ENCODE data around the gene NCAM1.
"Not testable (repeated sequence)": the region's sequence is repeated elsewhere in the genome, so short reads cannot be mapped to it uniquely, and the experiment has no call there.

The NCAM1 gene

DNA sequence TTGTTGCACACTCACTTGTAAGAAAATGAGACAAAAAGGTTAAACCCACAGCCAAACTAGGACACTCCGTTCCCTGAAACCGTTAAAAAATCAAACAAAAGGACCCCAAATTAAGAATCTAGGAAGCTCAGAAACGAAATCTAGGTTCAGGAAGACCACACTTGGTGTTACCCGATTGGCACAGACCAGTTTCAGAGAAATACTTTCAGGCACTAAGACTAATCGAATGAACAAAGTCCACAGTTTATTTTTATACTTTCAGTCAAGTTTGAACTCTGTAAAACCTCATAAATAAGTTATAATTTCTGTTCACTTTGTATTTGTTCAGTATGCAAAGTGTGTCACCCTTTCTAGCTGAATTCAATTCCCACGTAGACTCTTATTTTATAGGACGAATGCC, 314.4 kb downstream of the NCAM1 start:
- DNase-seq (ENCODE audit: low spot score): no peak

DNA sequence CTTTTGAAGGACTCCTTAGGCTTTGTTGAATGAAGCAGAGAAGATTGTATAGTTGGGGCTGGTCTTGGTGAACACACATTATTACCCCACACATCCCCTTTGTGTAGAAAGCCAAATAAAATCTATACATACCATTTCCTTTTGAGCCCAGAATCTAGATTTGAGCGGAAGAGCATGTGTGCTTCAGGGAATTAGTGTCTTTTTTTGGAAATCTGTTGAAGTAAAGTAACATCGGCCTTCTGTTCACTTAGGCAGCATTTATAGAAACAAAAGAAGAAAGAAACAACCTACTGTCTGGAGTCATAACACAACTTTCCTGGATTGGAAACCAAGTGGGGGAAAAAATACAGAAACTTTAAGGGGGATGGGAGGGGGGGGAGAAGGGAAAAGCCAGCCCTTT, 315.2 kb downstream of the NCAM1 start:
- DNase-seq (ENCODE audit: low spot score): no peak

DNA sequence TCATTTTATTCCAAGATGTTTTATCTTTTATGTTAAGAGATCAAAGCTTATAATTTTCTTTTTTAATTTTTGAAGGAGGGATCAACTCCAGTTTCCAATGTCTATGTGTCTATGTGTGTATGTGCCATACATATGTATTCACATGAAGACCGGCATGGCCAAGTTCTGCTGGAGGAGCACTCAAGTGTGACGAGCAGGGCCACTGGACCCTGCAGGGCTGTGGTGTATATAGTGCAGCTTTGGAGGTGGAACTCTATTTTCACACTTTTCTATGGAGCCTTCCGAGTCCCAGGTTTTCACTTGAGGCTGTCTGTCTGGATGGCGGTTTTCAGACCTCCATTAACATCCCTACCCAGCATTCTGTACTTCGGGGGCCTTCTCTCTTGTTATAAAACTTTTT, 316.7 kb downstream of the NCAM1 start:
- no peak for DNase-seq (ENCODE audit: low spot score)

DNA sequence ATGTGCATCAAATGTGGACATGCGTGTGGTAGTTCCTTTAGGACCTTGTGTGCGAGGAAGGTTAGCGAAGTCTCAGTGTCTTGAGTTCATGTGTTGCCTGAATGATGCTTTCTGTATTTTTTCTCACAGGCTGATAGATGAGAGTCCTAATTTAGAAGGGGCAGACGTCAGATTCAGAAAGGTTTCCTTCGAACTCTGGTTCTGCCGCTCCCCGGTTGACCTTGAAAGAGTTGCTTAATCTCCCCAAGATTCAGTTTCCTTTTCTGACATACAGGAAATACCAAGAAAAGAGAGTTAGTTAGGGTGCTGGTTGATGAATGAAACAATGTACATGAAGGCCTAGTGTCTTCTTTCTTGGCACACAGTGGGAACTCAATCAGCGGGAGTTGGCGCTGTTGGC, 317.3 kb downstream of the NCAM1 start:
- DNase-seq (ENCODE audit: low spot score): no peak

DNA sequence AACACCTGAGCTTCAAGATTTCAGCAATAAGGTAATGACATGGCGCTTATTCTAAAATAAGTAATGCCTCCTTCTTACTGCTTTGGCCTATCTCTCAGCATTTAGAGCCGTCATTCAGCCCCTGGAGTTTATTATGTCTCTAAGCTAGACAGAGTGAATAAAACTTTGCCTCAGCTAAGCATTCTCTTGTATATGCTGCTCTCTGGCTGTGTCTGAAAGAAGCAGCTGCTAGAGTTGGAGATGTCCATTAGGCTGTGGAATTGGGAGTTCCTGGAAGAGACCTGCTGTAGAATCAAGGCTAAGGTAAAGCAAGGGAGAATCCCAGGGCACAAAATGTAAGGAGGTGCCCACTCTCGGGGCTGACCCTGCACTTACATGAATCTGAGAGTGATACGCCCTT, 317.7 kb downstream of the NCAM1 start:
- DNase-seq (ENCODE audit: low spot score): peak; percentile 24

DNA sequence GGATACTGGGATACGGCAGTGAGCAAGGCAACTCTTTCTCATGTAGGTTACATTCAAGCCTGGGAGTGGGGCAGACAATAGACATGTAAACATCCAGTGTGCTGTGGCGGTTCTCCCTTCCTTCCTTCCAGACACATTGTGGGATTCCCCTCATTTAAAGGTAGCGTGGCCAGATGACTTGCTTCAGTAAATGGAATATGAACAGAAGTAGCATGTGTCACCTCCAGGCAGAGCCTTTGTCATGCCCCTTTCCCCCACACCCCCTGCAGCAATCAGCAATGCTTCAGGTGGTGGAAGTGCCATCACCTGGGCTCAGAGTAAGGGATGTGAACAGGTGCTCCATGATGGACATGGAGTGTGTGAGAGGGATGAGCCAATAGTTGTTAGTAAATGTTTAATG, 318.4 kb downstream of the NCAM1 start:
- no peak for DNase-seq (ENCODE audit: low spot score)

DNA sequence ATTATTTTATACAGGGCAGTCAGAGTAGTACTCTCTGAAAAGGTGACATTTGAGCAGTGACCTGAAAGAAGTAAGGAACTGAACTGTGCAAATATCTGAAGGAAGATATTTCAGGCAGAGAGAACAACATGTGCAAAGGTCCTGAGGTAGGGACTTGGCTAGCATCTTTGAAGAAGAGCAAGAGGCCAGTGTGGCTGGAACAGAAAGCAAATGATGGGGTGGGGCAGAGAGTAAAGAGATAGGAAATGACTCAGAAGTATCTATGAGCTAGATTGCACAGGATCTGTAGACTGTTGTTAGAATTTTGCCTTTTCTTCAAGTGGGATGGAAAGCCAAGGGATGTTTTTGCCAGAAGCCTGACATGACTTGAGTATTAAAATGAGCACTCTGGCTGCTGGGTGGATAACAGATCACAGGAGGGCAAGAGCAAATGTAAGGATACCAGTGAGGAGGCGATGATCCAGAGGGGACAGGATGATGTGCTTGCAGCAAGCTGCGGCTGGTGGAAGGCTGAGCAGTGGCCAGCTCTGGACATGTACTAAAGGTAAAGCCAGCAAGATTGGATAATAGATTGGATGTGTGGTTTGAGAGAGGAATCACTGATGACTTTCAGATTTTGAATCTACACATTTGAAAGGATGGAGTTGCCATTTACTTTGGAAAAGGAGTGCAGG, 320.0 kb downstream of the NCAM1 start:
- no peak for DNase-seq (ENCODE audit: low spot score)

DNA sequence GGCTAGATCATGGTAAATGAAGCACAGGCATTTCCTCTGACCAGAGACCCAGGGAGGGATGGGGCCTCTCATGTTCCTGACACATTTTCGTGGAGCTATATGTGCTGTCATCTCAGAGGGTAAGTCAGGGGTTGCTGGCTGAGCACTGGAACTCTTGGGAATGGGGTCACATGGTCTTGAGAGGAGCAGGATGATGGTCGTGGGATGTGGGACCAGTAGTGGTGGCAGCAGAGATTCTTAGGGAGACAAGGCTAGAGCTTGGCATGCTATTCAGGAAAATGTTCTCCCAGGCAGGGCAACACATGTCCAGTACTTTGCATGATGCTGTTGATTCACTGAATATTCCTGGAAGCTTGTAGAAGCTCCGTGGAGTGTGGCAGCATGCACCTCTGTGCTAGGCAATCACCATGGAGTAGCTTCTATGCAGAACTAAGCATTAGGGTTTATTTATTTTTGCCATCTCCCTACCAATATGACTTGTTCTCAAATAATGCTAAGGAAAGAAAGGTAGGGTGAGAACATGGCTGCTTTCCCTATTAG, 321.7 kb downstream of the NCAM1 start:
- no peak for DNase-seq (ENCODE audit: low spot score)

DNA sequence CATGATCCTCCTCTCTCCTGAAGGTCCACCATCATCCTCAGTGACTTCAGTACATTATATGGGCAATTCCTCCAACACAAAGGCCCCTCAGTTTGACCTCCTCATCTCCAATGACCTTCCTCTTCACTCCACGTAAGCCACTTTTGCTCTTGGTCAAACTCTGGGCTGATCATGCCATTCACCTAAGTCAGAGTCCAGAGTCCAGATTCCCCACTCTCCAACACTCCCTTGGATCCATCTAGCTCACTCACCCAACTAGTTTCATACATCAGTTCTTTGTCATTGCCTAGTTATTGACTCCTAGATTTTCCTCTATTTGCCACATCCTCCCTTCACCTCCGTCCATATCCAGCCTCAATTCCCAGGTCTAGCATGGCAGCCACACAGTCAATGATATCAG, 322.7 kb downstream of the NCAM1 start:
- DNase-seq (ENCODE audit: low spot score): no peak

DNA sequence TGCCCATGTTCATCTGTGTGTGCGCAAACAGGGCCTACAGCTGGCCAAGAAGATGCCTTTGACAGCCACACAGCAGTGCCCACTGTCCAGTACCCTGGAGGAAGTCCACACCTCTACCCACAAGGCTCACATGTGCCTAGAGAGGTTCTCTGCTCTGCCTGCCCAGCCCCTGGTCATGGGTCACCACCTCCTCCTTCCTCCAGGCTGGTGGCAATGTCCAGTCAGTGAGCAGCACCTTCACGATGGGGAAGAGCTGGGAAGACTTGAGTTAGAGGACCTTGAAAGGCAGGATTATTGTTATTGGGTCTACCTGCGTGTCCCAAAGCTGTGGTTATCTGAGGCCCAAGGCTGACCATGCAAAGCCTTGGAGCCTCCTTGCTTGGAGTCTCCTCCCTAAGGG, 324.8 kb downstream of the NCAM1 start:
- DNase-seq (ENCODE audit: low spot score): no peak

DNA sequence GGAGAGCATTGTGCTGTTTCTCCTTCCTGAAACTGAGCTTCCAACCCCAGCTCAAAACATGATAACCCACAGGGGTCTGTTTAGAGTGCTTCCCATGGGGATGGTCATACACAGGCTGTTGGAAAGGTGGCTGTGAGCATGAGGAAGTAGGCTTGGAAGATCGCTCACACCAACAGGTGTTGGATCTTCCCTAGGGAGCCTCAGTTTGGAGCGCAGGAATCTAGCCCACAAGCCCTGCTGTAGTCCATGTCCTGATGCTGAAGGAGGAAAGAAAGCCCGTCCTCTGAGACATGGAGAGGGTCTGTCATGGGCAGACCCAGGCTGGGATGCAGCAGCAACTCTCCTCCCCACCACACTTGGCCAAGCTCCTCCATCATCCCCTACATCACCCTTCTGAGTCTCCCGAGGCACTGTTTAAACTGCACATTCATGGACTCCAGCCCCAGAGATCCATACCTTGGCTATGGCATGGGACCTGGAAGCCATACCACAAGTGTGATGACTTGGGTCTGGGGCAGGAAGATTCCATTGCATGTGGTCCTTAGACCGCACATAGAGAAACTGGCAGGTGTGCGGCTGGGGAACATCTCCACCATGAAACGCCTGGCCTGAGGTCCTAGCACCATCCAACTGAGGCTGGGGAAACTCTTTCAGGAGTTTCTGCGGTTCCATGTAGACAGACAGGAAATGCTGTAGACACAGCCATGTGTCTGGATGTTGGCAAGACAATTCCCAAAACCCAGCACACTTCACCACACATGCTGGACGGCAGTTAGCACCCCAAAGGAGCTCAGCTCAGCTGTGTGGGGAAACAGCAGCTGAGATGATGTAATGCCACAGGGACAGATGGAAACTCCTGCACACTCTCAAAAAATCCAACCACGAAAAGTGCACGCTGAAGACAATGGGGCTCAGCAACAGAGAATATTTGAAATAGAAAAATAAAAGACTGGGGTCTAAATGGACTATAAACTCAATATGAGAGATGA, 325.6 kb downstream of the NCAM1 start:
- DNase-seq (ENCODE audit: low spot score): no peak

DNA sequence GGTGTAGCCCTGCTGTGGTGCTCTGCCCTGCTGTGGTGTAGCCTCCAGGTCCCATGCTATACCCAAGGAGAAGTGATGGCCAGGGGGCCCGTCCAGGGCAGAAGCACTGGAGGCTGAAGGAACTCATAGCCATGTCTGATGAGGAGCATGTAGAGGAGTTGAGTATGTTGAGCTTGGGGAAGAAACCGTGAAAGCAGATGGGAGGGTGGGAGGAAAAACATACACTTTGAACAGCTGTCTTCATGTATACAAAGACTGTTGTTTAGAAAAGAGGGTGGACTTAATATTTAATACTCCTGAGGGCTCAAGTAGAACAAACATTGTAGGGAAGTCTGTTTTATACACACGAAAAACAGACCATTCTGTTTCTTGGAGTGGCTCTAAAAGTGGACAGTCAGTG, 326.6 kb downstream of the NCAM1 start:
- no peak for DNase-seq (ENCODE audit: low spot score)

DNA sequence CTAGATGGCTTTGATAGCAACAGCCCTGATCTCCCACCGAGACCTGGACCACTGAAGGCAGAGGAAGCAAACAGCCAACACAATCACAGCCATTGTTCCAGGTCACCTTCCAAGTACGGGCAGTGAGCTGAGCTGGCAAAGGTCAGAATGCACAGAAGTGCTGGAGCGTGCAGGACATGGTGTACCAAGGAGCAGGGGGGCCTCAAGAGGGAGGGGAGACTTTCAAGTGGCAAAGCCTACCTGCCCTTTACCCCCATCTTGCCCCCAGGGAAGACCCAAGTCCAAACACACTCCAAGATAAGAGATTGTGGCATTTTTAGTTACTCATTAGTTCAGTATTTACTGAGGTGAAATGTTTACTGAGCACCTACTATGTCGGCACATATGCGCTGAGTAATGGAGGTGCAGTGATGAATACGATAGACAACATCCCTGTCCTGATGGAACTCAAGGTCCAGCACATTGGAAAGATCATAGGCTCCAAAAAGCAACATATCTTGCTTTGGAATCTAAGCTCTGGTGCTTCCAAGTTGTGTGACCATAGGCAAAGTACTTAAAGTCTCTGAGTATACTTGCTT, 327.2 kb downstream of the NCAM1 start:
- DNase-seq (ENCODE audit: low spot score): no peak

DNA sequence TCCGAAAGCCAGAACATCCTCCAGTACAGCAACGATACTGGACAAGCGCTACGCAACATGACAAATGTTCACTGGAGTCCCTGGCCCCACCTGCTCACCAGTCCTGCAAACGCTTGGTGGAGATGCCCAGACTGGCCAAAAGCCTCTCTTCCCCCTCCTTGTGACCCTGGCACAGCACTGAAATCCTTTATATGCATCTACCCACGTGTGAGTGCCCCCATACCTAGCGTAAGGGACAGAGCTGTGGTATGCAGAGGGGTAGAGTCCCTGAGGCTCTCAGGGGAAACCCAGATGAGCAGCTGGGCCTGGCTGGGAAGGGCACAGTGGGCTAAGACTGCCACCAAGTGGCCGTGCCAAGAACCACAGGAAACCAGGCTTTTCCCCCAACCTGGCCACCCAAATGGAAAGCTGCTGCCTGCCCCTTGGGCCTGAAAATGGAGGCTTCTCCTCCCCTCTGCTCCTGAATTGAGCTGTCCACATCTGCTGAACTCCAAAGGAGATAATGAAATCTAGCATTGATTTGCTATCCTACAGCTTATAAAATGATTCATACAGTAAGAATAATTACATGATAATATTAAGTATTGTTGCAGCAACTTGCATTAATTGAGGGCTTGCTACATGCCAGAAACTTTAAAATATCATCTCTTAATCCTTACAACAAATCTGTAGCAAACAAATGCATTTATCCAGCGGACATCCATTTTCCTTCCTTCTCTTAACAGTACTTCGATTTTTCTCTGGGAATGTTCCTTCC, 328.4 kb downstream of the NCAM1 start:
- DNase-seq (ENCODE audit: low spot score): peak; percentile 68

DNA sequence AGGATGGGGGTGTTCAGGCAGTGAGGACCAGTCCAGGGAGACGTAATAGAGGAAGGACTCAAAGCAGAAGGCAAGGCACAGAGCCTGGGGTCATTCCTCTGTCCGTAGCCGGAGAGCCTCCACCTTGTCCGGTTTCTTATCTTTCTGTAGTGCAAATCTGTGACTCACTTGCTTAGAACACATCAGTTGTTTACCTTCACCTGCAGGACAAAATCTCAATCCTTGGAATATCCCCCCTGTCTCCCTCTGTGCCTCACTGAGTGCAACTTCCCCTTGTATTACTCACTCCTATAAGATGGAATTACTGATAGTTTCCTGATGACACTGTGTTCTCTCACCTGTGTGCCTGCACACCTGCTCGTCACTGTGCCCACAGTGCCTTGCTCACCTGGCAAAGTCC, 332.7 kb downstream of the NCAM1 start:
- DNase-seq (ENCODE audit: low spot score): no peak

DNA sequence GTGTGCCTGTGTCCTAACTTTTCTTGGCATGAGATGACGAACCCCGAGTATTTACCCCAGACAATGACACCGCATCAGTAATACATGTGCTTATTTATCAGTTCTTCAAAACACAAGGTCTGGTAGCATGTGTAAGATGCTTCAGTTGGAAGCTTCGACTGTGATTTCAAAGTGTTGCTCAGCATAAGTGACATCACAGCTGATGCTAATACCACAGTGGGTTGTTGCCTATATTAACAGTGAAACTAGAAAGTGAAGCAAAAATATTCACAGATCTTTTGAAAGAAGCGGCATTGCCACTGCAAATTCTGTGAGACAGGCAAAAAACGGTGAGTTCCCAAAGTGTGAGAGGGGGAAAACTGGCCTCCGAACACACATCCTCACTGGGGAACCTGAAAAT, 334.8 kb downstream of the NCAM1 start:
- DNase-seq (ENCODE audit: low spot score): no peak

DNA sequence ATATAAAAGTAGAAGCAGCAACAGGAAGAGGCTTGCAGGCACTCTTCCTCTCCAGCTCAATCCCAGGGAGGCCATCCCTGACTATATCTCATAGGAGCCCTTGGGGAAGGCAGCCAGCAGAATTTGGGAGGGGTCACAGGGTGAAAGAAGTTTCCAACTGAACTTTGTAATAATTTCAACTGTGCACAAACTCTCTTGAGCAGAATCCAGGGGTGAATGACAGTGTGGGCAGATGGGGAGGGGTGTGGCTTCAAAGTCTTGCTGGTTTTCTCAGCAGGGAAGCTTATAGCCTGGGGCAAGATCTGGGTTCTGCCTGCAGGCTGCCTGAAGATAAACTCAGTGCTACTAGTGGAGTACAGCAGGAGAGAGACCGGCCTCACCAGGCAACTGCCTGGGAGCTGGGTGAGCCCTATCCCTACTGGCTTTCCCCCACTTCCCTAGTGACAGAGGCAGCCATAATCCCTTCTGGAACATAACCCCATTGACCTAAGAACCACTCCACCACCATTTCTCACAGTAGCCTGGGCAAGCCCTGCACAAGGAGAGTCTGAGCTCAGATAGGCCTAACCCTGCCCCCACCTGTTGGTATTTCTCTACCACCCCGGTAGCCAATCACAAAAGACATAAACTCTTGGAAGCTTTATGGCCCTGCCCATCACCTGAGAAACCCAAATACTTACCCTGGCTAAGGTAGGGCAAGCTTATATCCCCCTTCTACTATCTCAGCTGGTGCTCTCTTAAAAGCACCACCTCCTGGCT, 335.4 kb downstream of the NCAM1 start:
- DNase-seq (ENCODE audit: low spot score): no peak

DNA sequence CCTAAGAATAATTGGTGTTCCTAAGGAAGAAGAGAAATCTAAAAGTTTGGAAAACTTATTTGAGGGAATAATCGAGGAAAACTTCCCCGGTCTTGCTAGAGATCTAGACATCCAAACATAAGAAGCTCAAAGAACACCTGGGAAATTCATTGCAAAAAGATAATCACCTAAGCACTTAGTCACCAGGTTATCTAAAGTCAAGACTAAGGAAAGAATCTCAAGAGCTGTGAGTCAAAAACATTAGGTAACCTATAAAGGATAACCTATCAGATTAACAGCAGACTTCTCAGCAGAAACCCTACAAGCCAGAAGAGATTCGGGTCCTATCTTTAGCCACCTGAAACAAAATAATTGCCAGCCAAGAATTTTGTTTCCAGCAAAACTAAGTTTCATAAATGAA, 337.3 kb downstream of the NCAM1 start:
- not testable (repeated sequence) for DNase-seq (ENCODE audit: low spot score)

DNA sequence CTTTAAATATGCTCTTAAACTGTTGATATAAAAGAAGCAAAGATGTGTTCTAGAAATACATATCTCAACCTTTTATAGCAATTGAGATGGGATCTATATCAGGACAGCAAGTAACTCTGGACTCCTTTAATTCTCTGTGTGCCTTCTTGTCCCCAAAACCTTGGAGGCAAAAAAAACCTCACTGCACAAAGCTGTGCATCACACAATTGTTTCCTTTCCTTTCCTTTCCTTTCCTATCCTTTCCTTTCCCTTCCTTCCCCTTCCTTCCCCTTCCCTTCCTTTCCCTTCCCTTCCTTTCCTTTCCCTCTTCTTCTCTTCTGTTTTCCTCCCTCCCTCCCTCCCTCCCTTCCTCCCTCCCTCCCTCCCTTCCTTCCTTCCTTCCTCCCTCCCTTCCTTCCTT, 343.7 kb downstream of the NCAM1 start:
- no peak for DNase-seq (ENCODE audit: low spot score)

DNA sequence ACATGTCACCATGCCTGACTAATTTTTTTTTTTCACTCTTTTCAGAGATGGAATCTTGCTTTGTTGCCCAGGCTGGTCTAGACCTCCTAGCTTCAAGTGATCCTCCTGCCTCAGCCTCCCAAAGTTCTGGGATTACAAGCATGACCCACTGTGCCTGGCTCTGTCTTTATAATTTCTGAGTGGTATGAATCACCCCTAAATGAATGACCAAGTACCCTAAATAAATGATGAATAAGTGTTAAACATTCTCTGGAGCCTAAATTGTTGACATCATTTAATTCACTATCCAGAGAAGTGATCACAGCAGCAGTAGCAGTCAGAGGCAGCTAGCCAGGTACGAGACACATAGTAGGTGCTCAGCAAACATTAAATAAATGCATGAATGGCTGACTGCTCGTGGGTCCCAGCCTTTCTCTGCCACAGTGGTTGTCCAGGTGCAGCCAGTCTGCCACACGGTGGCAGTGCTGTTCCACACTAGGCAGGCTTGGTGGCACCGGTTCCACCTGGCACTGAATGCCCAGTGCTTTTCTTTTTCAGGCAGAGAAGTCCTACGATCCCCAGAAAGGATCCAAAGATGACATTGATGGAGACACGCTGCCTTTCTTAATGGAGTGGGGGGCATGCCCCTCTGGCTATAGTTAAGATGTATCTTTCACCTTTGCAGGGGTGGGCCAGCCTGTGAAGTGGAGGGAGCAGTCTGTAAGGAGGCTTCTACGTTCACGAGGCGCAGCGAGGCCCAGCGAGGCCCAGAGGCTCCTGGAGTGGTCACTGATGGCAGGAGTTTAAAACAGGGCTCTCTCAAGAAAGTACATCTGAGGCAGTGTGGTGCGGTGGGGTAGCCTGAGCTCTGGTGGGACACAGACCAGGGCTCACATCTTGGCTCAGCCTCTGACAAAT, 344.5 kb downstream of the NCAM1 start:
- DNase-seq (ENCODE audit: low spot score): peak; percentile 82

All from cerebellar cortex (tissue), 1 donor.